MM.1S (cell line): ENCODE measurements around the gene CEP57.
"Not testable (repeated sequence)": the region's sequence is repeated elsewhere in the genome, so short reads cannot be mapped to it uniquely, and the experiment has no call there.

ENCODE experiments used
- DNase-seq: peaks from one replicate; pipeline ENCODE4 v3.0.0-alpha.2; 2015
- H2AFZ ChIP-seq: fragments of 300-600 bp; sonication (generic); 2 replicates; pipeline ENCODE4 v1.6.0; 2016; ENCODE audit warnings: antibody characterized with exemption, low read length
- H3F3A ChIP-seq: fragments of 300-600 bp; sonication (generic); 2 replicates; pipeline ENCODE4 v1.6.1; 2016; ENCODE audit warnings: mild to moderate bottlenecking, antibody characterized with exemption, low read length, moderate library complexity, mixed read lengths; ENCODE audit not compliant: insufficient read depth
- H3K27ac ChIP-seq: fragments of 300-600 bp; sonication (generic); 2 replicates; pipeline ENCODE4 v1.5.1; 2016; ENCODE audit warnings: mild to moderate bottlenecking, low read length
- H3K27me3 ChIP-seq: fragments of 300-600 bp; sonication (generic); replicated peaks from 2 replicates; pipeline ENCODE4 v1.6.0; 2016; ENCODE audit warnings: low read length; ENCODE audit not compliant: insufficient read depth
- H3K36me3 ChIP-seq: fragments of 300-600 bp; sonication (generic); replicated peaks from 2 replicates; pipeline ENCODE4 v1.6.1; 2016; ENCODE audit warnings: mild to moderate bottlenecking, low read length, mixed read lengths; ENCODE audit not compliant: insufficient read depth
- H3K4me1 ChIP-seq: fragments of 300-600 bp; sonication (generic); 2 replicates; pipeline ENCODE4 v1.6.1; 2016; ENCODE audit warnings: low read length, mixed read lengths
- H3K4me2 ChIP-seq: fragments of 300-600 bp; sonication (generic); 2 replicates; pipeline ENCODE4 v1.6.0; 2016; ENCODE audit warnings: low read depth, low read length
- H3K4me3 ChIP-seq: fragments of 300-600 bp; sonication (generic); 2 replicates; pipeline ENCODE4 v1.5.1; 2016; ENCODE audit warnings: low read length, mixed read lengths
- H3K79me2 ChIP-seq: fragments of 300-600 bp; sonication (generic); 2 replicates; pipeline ENCODE4 v1.6.1; 2016; ENCODE audit warnings: mixed run types, low read length, mixed read lengths
- H3K9ac ChIP-seq: fragments of 300-600 bp; sonication (generic); 2 replicates; pipeline ENCODE4 v1.6.1; 2016; ENCODE audit warnings: low read length, mixed read lengths
- H3K9me2 ChIP-seq: fragments of 300-600 bp; sonication (generic); replicated peaks from 2 replicates; pipeline ENCODE4 v1.6.1; 2016; ENCODE audit warnings: mild to moderate bottlenecking, low read length, mixed read lengths; ENCODE audit not compliant: insufficient read depth
- H3K9me3 ChIP-seq: fragments of 300-600 bp; sonication (generic); replicated peaks from 2 replicates; pipeline ENCODE4 v1.6.1; 2016; ENCODE audit warnings: mild to moderate bottlenecking, low read length, mixed read lengths; ENCODE audit not compliant: insufficient read depth
- H4K20me1 ChIP-seq: fragments of 300-600 bp; sonication (generic); 2 replicates; pipeline ENCODE4 v1.6.1; 2016; ENCODE audit warnings: mild to moderate bottlenecking, low read length, moderate library complexity, mixed read lengths; ENCODE audit not compliant: insufficient read depth
- EZH2 ChIP-seq: fragments of 300-600 bp; sonication (generic); optimal IDR thresholded peaks from 2 replicates; pipeline ENCODE3; 2017; ENCODE audit warnings: low read depth, mild to moderate bottlenecking, antibody characterized with exemption, low read length, mixed read lengths
- EZH2phosphoT487 ChIP-seq: fragments of 300-600 bp; sonication (generic); IDR thresholded peaks from 2 replicates; pipeline ENCODE4 v1.6.1; 2018; ENCODE audit warnings: antibody characterized with exemption, low read length
- TF ChIP-seq, protein P1 (sequence below): fragments of 300-600 bp; sonication (generic); IDR thresholded peaks from 2 replicates; pipeline ENCODE4 v1.5.1; 2016; ENCODE audit warnings: antibody characterized with exemption, low read length, mixed read lengths

Gene CEP57

GRCh38 chr11:95853138-95853537 lies 62.8 kb downstream of the CEP57 start:
- H3K9me2 ChIP-seq: no peaks in the 10 kb centered on the region
- no peaks in the 10 kb centered on the region for H3K4me1 ChIP-seq
- H2AFZ ChIP-seq: no peak overlapping the region
- no peaks in the 10 kb centered on the region for H3K36me3 ChIP-seq
- no peaks in the 10 kb centered on the region for H3K9me3 ChIP-seq
- no peak overlapping the region for H3K4me3 ChIP-seq
- H3F3A ChIP-seq: no peaks in the 10 kb centered on the region
- H3K79me2 ChIP-seq: no peaks in the 10 kb centered on the region
- TF ChIP-seq, protein P1, sequence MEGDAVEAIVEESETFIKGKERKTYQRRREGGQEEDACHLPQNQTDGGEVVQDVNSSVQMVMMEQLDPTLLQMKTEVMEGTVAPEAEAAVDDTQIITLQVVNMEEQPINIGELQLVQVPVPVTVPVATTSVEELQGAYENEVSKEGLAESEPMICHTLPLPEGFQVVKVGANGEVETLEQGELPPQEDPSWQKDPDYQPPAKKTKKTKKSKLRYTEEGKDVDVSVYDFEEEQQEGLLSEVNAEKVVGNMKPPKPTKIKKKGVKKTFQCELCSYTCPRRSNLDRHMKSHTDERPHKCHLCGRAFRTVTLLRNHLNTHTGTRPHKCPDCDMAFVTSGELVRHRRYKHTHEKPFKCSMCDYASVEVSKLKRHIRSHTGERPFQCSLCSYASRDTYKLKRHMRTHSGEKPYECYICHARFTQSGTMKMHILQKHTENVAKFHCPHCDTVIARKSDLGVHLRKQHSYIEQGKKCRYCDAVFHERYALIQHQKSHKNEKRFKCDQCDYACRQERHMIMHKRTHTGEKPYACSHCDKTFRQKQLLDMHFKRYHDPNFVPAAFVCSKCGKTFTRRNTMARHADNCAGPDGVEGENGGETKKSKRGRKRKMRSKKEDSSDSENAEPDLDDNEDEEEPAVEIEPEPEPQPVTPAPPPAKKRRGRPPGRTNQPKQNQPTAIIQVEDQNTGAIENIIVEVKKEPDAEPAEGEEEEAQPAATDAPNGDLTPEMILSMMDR: no peak
- TF ChIP-seq EZH2: no peak
- H4K20me1 ChIP-seq: no peaks in the 10 kb centered on the region
- DNase-seq: no peak
- H3K27me3 ChIP-seq: no peaks in the 10 kb centered on the region
- H3K9ac ChIP-seq: no peak overlapping the region
- H3K27ac ChIP-seq: no peak overlapping the region
- H3K4me2 ChIP-seq: no peak overlapping the region

GRCh38 chr11:95853862-95854261 lies 63.6 kb downstream of the CEP57 start:
- DNase-seq: no peak
- no peaks in the 10 kb centered on the region for H3K4me1 ChIP-seq
- H4K20me1 ChIP-seq: no peaks in the 10 kb centered on the region
- no peak overlapping the region for H3K4me2 ChIP-seq
- H3K9me2 ChIP-seq: no peaks in the 10 kb centered on the region
- H2AFZ ChIP-seq: no peak overlapping the region
- no peaks in the 10 kb centered on the region for H3K36me3 ChIP-seq
- TF ChIP-seq, protein P1: no peak
- TF ChIP-seq EZH2 (no peak), EZH2phosphoT487 (no peak)
- no peak overlapping the region for H3K4me3 ChIP-seq
- H3K79me2 ChIP-seq: no peaks in the 10 kb centered on the region
- H3K9me3 ChIP-seq: no peaks in the 10 kb centered on the region
- H3K9ac ChIP-seq: no peak overlapping the region
- H3F3A ChIP-seq: no peaks in the 10 kb centered on the region
- H3K27ac ChIP-seq: no peak overlapping the region
- H3K27me3 ChIP-seq: no peaks in the 10 kb centered on the region

GRCh38 chr11:95854362-95854761 lies 64.1 kb downstream of the CEP57 start:
- H3F3A ChIP-seq, H3K27me3 ChIP-seq, H3K9ac ChIP-seq, H2AFZ ChIP-seq, DNase-seq, H3K36me3 ChIP-seq, H3K9me2 ChIP-seq, H3K4me2 ChIP-seq, H3K4me3 ChIP-seq, H4K20me1 ChIP-seq, H3K79me2 ChIP-seq, H3K9me3 ChIP-seq, H3K4me1 ChIP-seq, H3K27ac ChIP-seq: not testable (repeated sequence)

- not testable (repeated sequence) for H2AFZ ChIP-seq, H3K9me2 ChIP-seq, H3K9ac ChIP-seq, H3K79me2 ChIP-seq, H3K4me1 ChIP-seq, H3K36me3 ChIP-seq, H3K27me3 ChIP-seq, H3K4me3 ChIP-seq, H3K9me3 ChIP-seq, H3K4me2 ChIP-seq, DNase-seq, H3K27ac ChIP-seq, H4K20me1 ChIP-seq, H3F3A ChIP-seq
These were observed 69.7 kb downstream of the CEP57 start for GRCh38 chr11:95860024-95860423.
